Suprapubic skin (tissue), 4 donors: ENCODE data around the gene ADCK2. TPM values are rescaled to one million over a fixed set of nuclear protein-coding genes. Genes with fewer than 3 reads are reported as not detected.

Source experiments
- DNase-seq, 2 donors: peaks; one replicate each; pipeline ENCODE4 v3.0.0-alpha.2; 2019; ENCODE audit warnings: low spot score in 2 of 2
- H3K27ac ChIP-seq: fragments of 200-600 bp; sonication (generic); one replicate; pipeline ENCODE4 v1.5.1; 2019
- H3K27me3 ChIP-seq: fragments of 200-600 bp; sonication (generic); one replicate; pipeline ENCODE4 v1.5.1; 2019
- H3K36me3 ChIP-seq: fragments of 200-600 bp; sonication (generic); one replicate; pipeline ENCODE4 v1.5.1; 2019
- H3K4me1 ChIP-seq: fragments of 200-600 bp; sonication (generic); one replicate; pipeline ENCODE4 v1.5.1; 2019
- H3K4me3 ChIP-seq: fragments of 200-600 bp; sonication (generic); one replicate; pipeline ENCODE4 v1.5.1; 2019; ENCODE audit warnings: mild to moderate bottlenecking
- H3K9me3 ChIP-seq: fragments of 200-600 bp; sonication (generic); one replicate; pipeline ENCODE4 v1.5.1; 2019
- EP300 ChIP-seq: sonication (generic); formaldehyde crosslinking; IDR thresholded peaks from one replicate; pipeline ENCODE4 v1.6.1; 2017; ENCODE audit warnings: antibody characterized with exemption
- POLR2A ChIP-seq, 2 donors: fragments of 450-650 bp; IDR thresholded peaks; one replicate each; pipeline ENCODE4 v1.6.1; 2017; ENCODE audit warnings: antibody characterized with exemption in 2 of 2, mild to moderate bottlenecking in 2 of 2, moderate library complexity in 2 of 2
- POLR2AphosphoS5 ChIP-seq, 3 donors: sonication (generic); formaldehyde crosslinking; IDR thresholded peaks; one replicate each; pipeline ENCODE4 v1.6.1; 2017; ENCODE audit warnings: antibody characterized with exemption in 3 of 3
- whole genome bisulfite sequencing: methylation state at CpG from one replicate; pipeline ENCODE4 v1.1.5; 2018; 5-methylcytosine and 5-hydroxymethylcytosine counted together
- total RNA-seq, 4 donors: library from RNA; depleted of rRNA; stranded (reverse); fragments of >200 nt; gene quantifications; one replicate each; pipeline ENCODE4 v1.1.0, GENCODE V29; 2016
- TF ChIP-seq, protein P1 (sequence below), 2 donors: fragments of 200-600 bp in 1 of 2; fragments of 450-650 bp in 1 of 2; sonication (generic) in 1 of 2; IDR thresholded peaks; one replicate each; pipeline ENCODE4 v1.5.1; 2016 to 2019; ENCODE audit warnings: antibody characterized with exemption in 2 of 2, mild to moderate bottlenecking in 1 of 2, moderate library complexity in 1 of 2

ADCK2 gene
- total RNA-seq, 4 donors from 2014 or later: 41.2 to 65.9 (median 53.3) TPM

DNA sequence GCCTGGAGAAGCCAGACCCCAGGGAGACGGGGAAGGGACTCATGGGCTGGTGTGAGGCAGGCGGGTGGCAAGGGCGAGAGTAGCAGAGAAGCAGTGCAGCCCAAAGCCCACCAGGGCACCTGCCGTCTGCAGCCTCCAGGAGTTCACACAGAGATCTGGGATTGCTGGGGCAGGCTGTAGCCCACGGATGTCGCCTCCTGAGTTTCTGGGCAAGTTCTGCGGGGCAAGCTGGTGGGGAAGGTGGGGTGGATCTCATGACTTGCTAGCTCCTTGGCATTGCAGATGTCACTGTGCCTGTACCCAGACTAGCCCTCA is 6.0 kb downstream of the ADCK2 start:
- WGBS: 94% methylated on average over 7 of the region's 7 CpGs

DNA sequence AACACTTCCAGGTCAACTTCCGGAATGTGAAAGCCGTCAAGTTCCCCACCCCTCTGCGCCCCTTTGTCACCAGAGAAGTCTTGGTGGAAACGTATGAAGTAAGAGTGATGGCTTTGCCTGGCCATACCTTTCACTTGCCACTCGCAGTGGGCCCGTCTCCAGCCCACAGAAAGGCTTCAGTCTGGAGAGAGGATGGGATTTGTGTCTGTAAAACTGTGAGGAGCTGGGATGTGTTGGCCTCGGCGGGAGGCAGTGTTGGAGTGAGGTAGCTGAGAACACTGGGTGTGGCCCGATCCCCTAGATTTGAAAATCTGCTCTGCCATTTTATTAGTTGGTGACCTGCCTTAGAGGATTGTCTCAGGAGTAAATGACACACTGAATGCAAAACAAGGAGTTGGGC is 6.4 kb downstream of the ADCK2 start:
- peak; percentile 37 to 42 for DNase-seq

More for the DNA sequence above, 6.0 kb downstream of the ADCK2 start:
- no peaks in the 10 kb centered on the region for H3K27me3 ChIP-seq
- no peak for TF ChIP-seq POLR2AphosphoS5 (IDR thresholded peaks at IDR 0.05)
- no peak for TF ChIP-seq POLR2A (IDR thresholded peaks at IDR 0.05)
- TF ChIP-seq, protein P1, sequence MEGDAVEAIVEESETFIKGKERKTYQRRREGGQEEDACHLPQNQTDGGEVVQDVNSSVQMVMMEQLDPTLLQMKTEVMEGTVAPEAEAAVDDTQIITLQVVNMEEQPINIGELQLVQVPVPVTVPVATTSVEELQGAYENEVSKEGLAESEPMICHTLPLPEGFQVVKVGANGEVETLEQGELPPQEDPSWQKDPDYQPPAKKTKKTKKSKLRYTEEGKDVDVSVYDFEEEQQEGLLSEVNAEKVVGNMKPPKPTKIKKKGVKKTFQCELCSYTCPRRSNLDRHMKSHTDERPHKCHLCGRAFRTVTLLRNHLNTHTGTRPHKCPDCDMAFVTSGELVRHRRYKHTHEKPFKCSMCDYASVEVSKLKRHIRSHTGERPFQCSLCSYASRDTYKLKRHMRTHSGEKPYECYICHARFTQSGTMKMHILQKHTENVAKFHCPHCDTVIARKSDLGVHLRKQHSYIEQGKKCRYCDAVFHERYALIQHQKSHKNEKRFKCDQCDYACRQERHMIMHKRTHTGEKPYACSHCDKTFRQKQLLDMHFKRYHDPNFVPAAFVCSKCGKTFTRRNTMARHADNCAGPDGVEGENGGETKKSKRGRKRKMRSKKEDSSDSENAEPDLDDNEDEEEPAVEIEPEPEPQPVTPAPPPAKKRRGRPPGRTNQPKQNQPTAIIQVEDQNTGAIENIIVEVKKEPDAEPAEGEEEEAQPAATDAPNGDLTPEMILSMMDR (IDR thresholded peaks at IDR 0.05): no peak
- TF ChIP-seq EP300: no peak
- H3K27ac ChIP-seq: no peak overlapping the region
- peaks cover 52% of the 10 kb centered on the region for H3K36me3 ChIP-seq
- H3K4me1 ChIP-seq: peaks cover 20% of the 10 kb centered on the region
- H3K4me3 ChIP-seq: no peak overlapping the region
- peak; percentile 36 to 52 for DNase-seq
- H3K9me3 ChIP-seq: no peaks in the 10 kb centered on the region

DNA sequence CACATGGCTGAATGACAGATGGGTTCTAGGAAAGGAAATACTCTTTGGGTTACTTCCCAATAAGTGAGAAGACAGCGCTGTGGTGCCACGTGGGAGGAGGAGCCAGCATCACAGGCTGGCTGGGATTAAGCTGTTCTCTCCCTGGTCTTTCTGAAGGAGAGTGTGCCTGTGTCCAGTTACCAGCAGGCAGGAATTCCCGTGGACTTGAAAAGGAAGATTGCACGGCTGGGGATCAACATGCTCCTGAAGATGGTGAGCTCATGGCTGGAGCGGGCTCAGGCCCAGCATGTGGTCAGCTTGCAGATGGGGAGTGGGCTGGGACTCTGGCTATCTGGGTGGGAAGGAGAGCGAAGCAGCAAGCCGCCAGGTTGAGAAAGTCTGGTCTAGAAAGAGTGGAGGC is 8.1 kb downstream of the ADCK2 start:
- no peaks in the 10 kb centered on the region for H3K27me3 ChIP-seq
- H3K36me3 ChIP-seq: peaks cover 73% of the 10 kb centered on the region
- no peak for TF ChIP-seq EP300
- TF ChIP-seq, protein P1 (IDR thresholded peaks at IDR 0.05): no peak
- TF ChIP-seq POLR2A (IDR thresholded peaks at IDR 0.05): no peak
- TF ChIP-seq POLR2AphosphoS5 (IDR thresholded peaks at IDR 0.05): no peak
- no peaks in the 10 kb centered on the region for H3K4me1 ChIP-seq
- no peak overlapping the region for H3K27ac ChIP-seq
- WGBS: 90% methylated on average over 7 of the region's 7 CpGs
- no peak overlapping the region for H3K4me3 ChIP-seq
- H3K9me3 ChIP-seq: no peaks in the 10 kb centered on the region
- peak in 1 of 2 donors; percentile 55 for DNase-seq

More for the DNA sequence above, 6.4 kb downstream of the ADCK2 start:
- Histone ChIP-seq H3K27ac (no peak overlapping the region), H3K27me3 (no peaks in the 10 kb centered on the region), H3K4me3 (no peak overlapping the region), H3K4me1 (peaks cover 16% of the 10 kb centered on the region), H3K9me3 (no peaks in the 10 kb centered on the region), H3K36me3 (peaks cover 56% of the 10 kb centered on the region)
- TF ChIP-seq POLR2AphosphoS5 (IDR thresholded peaks at IDR 0.05) (no peak), POLR2A (IDR thresholded peaks at IDR 0.05) (no peak), EP300 (no peak)
- TF ChIP-seq, protein P1 (IDR thresholded peaks at IDR 0.05): no peak
- 97% methylated on average over 9 of the region's 9 CpGs for WGBS

DNA sequence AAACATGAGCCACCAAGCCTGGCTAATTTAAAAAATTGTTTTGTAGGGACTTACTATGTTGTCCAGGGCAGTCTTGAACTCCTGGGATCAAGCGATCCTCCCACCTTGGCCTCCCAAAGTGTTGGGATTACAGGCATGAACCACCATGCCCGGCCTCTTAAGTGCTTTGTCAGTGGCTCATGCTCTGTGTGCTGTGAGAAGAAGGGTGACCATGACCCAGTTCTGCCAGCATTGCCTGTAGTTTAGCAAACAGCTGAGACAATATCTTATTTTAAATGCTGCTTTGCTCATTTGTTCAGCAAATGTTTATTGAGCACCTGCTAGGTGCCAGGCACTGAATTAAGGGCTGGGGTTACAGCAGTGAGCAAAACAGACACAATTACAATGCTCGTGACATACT is 9.0 kb downstream of the ADCK2 start:
- peaks cover 79% of the 10 kb centered on the region for H3K36me3 ChIP-seq
- 94% methylated on average over 3 of the region's 3 CpGs for WGBS
- H3K4me1 ChIP-seq: no peaks in the 10 kb centered on the region
- H3K9me3 ChIP-seq: no peaks in the 10 kb centered on the region
- no peak overlapping the region for H3K4me3 ChIP-seq
- H3K27ac ChIP-seq: no peak overlapping the region
- H3K27me3 ChIP-seq: no peaks in the 10 kb centered on the region
- no peak for DNase-seq
- TF ChIP-seq, protein P1 (IDR thresholded peaks at IDR 0.05): no peak
- TF ChIP-seq EP300: no peak
- TF ChIP-seq POLR2A (IDR thresholded peaks at IDR 0.05): no peak
- TF ChIP-seq POLR2AphosphoS5 (IDR thresholded peaks at IDR 0.05): no peak

DNA sequence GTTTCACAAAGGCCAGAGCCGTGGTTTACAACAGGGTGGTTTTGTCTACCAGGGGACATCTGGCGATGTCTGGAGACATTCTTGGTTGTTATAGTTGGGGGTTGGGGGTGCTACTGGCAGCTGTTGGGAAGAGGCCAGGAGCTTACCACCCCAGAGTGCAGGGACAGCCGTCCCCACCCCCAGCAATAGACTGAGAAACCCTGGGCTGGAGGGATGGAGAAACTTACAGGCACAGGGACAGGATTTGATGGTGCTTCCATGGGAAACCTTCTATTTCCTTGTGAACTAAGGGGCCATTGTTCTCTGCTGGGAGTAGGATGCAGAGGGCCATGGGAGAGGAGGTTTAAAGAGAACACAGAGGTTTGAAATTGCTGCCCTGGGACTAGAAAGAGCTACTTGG is 10.9 kb downstream of the ADCK2 start:
- no peaks in the 10 kb centered on the region for H3K27me3 ChIP-seq
- no peak for DNase-seq
- WGBS: 75% methylated on average over 3 of the region's 3 CpGs
- no peaks in the 10 kb centered on the region for H3K4me1 ChIP-seq
- no peak overlapping the region for H3K27ac ChIP-seq
- H3K4me3 ChIP-seq: no peak overlapping the region
- no peak for TF ChIP-seq POLR2A (IDR thresholded peaks at IDR 0.05)
- no peak for TF ChIP-seq EP300
- TF ChIP-seq POLR2AphosphoS5 (IDR thresholded peaks at IDR 0.05): no peak
- TF ChIP-seq, protein P1 (IDR thresholded peaks at IDR 0.05): no peak
- H3K36me3 ChIP-seq: peaks cover 89% of the 10 kb centered on the region
- H3K9me3 ChIP-seq: no peaks in the 10 kb centered on the region
